ENCODE data around the gene ZCWPW1.

- TF ChIP-seq POLR2A (IDR thresholded peaks at IDR 0.05), result no peak
- no peak for TF ChIP-seq CTCF (IDR thresholded peaks at IDR 0.05)
These were observed 4.7 kb upstream of the ZCWPW1 start for GRCh38 chr7:100433276-100433591.
